Tibial artery (tissue), 4 donors: ENCODE measurements around the gene SCGB2A2.

Experiments
- DNase-seq, 2 donors: peaks; one replicate each; pipeline ENCODE4 v3.0.0-alpha.2; 2019
- H3K27ac ChIP-seq, 2 donors: fragments of 200-600 bp; sonication (generic) in 1 of 2; 1 replicate in 1 of 2; 2 replicates in 1 of 2; pipeline ENCODE4 v1.5.1; 2018 to 2019; ENCODE audit warnings: mild to moderate bottlenecking in 1 of 2
- H3K27me3 ChIP-seq, 2 donors: fragments of 200-600 bp; sonication (generic) in 1 of 2; one replicate each; pipeline versions ENCODE4 v1.5.1 to v1.6.0; 2016 to 2019
- H3K36me3 ChIP-seq, 3 donors: fragments of 200-600 bp; sonication (generic) in 2 of 3; one replicate each; pipeline ENCODE4 v1.5.1; 2016 to 2019; ENCODE audit warnings: mild to moderate bottlenecking in 2 of 3
- H3K4me1 ChIP-seq, 4 donors: fragments of 200-600 bp; sonication (generic) in 2 of 4; 1 replicate in 3 of 4; 2 replicates in 1 of 4; pipeline ENCODE4 v1.5.1; 2016 to 2019
- H3K4me3 ChIP-seq, 2 donors: fragments of 200-600 bp; sonication (generic) in 1 of 2; 1 replicate in 1 of 2; 2 replicates in 1 of 2; pipeline ENCODE4 v1.5.1; 2018 to 2019; ENCODE audit warnings: mild to moderate bottlenecking in 2 of 2
- H3K9me3 ChIP-seq, 3 donors: fragments of 200-600 bp; sonication (generic) in 1 of 3; one replicate each; pipeline ENCODE4 v1.5.1; 2016 to 2019
- CTCF ChIP-seq, 2 experiments: fragments of 200-600 bp in 1 of 2; fragments of 450-650 bp in 1 of 2; IDR thresholded peaks; one replicate each; pipeline ENCODE4 v1.5.1; 2017 to 2019; ENCODE audit warnings: antibody characterized with exemption in 2 of 2, mild to moderate bottlenecking in 1 of 2, moderate library complexity in 1 of 2
- intact Hi-C: fragments of 100-400 bp; cut with DNase I; formaldehyde crosslinking; loops from one replicate; pipeline ENCODE4 v1.15.0; 2023; ENCODE audit warnings: low total_unique reads

SCGB2A2 gene

GRCh38 chr11:62251698-62252097, 18.3 kb upstream of the SCGB2A2 start:
- TF ChIP-seq CTCF (IDR thresholded peaks at IDR 0.05) = no peak
- Histone ChIP-seq H3K4me3 (no peak overlapping the region), H3K27me3 (peaks cover 0 to 2% of the 10 kb centered on the region in 2 donors), H3K9me3 (peaks cover 0 to 31% (median 27%) of the 10 kb centered on the region in 3 donors), H3K27ac (no peak overlapping the region), H3K36me3 (peaks cover 0 to 7% (median 0%) of the 10 kb centered on the region in 3 donors), H3K4me1 (no peaks in the 10 kb centered on the region)
- DNase-seq = no peak
- intact Hi-C loops = no loop called here

GRCh38 chr11:62253999-62254542, 15.9 kb upstream of the SCGB2A2 start:
- Histone ChIP-seq H3K9me3 (peaks cover 0 to 31% (median 27%) of the 10 kb centered on the region in 3 donors), H3K27me3 (no peaks in the 10 kb centered on the region), H3K36me3 (peaks cover 0 to 7% (median 0%) of the 10 kb centered on the region in 3 donors), H3K27ac (no peak overlapping the region), H3K4me1 (no peaks in the 10 kb centered on the region), H3K4me3 (no peak overlapping the region)
- DNase-seq = no peak
- intact Hi-C loops = no loop called here
- no peak for TF ChIP-seq CTCF (IDR thresholded peaks at IDR 0.05)

GRCh38 chr11:62256281-62256680, 13.7 kb upstream of the SCGB2A2 start:
- no peak for DNase-seq
- TF ChIP-seq CTCF (IDR thresholded peaks at IDR 0.05) = no peak
- intact Hi-C loops = no loop called here
- H3K27me3 ChIP-seq = peaks cover 0 to 2% of the 10 kb centered on the region in 2 donors
- no peak overlapping the region for H3K4me3 ChIP-seq
- H3K9me3 ChIP-seq = peaks cover 0 to 16% (median 16%) of the 10 kb centered on the region in 3 donors
- H3K27ac ChIP-seq = no peak overlapping the region
- H3K4me1 ChIP-seq = no peaks in the 10 kb centered on the region
- H3K36me3 ChIP-seq = peaks cover 0 to 7% (median 0%) of the 10 kb centered on the region in 3 donors

- TF ChIP-seq CTCF (IDR thresholded peaks at IDR 0.05) = no peak
- intact Hi-C loops = no loop called here
- peaks cover 0 to 4% of the 10 kb centered on the region in 2 donors for H3K27me3 ChIP-seq
- no peak for DNase-seq
- no peak overlapping the region for H3K27ac ChIP-seq
- H3K4me1 ChIP-seq = no peaks in the 10 kb centered on the region
- no peaks in the 10 kb centered on the region for H3K9me3 ChIP-seq
- H3K4me3 ChIP-seq = no peak overlapping the region
- no peaks in the 10 kb centered on the region for H3K36me3 ChIP-seq
Measured at GRCh38 chr11:62260261-62260953, 9.6 kb upstream of the SCGB2A2 start.

- H3K9me3 ChIP-seq = no peaks in the 10 kb centered on the region
- DNase-seq = no peak
- H3K4me1 ChIP-seq = no peaks in the 10 kb centered on the region
- no peaks in the 10 kb centered on the region for H3K36me3 ChIP-seq
- intact Hi-C loops = no loop called here
- H3K27ac ChIP-seq = no peak overlapping the region
- H3K27me3 ChIP-seq = peaks cover 0 to 21% of the 10 kb centered on the region in 2 donors
- H3K4me3 ChIP-seq = no peak overlapping the region
- no peak for TF ChIP-seq CTCF (IDR thresholded peaks at IDR 0.05)
Measured at GRCh38 chr11:62264004-62264403, 6.0 kb upstream of the SCGB2A2 start.
